HUES6 (cell line): Measurements from ENCODE around the gene IL3.

Experiments used
- H3K27ac ChIP-seq: 2 replicates; pipeline ENCODE4 v1.7.0; 2013; ENCODE audit warnings: low read depth, mild to moderate bottlenecking, low read length, inconsistent platforms
- H3K27me3 ChIP-seq: 2 replicates; pipeline ENCODE4 v1.6.1; 2013; ENCODE audit warnings: low read length; ENCODE audit not compliant: control insufficient read depth, insufficient read depth
- H3K36me3 ChIP-seq: 2 replicates; pipeline ENCODE4 v1.6.1; 2013; ENCODE audit warnings: low read length; ENCODE audit not compliant: control insufficient read depth, insufficient read depth
- H3K4me1 ChIP-seq: 2 replicates; pipeline ENCODE4 v1.6.1; 2013; ENCODE audit warnings: low read length; ENCODE audit not compliant: control insufficient read depth, insufficient read depth
- H3K4me3 ChIP-seq: 2 replicates; pipeline ENCODE4 v1.5.1; 2013; ENCODE audit warnings: low read depth, low read length
- H3K9ac ChIP-seq: one replicate; pipeline ENCODE4 v1.6.1; 2013; ENCODE audit warnings: mild to moderate bottlenecking, low read length
- H3K9me3 ChIP-seq: 2 replicates; pipeline ENCODE4 v1.6.1; 2013; ENCODE audit warnings: low read depth, low read length; ENCODE audit not compliant: control insufficient read depth, insufficient read depth

The IL3 gene

GRCh38 chr5:132058646-132059042, 1.8 kb upstream of the IL3 start:
- H3K9ac ChIP-seq: no peak overlapping the region
- H3K9me3 ChIP-seq: no peaks in the 10 kb centered on the region
- no peak overlapping the region for H3K4me3 ChIP-seq
- H3K27ac ChIP-seq: no peak overlapping the region
- no peaks in the 10 kb centered on the region for H3K27me3 ChIP-seq
- no peaks in the 10 kb centered on the region for H3K36me3 ChIP-seq
- peaks cover 5% of the 10 kb centered on the region; the same call in 1 of the 2 replicates for H3K4me1 ChIP-seq

- Histone ChIP-seq H3K4me1 (peaks cover 5% of the 10 kb centered on the region; the same call in 1 of the 2 replicates), H3K4me3 (no peak overlapping the region), H3K27me3 (no peaks in the 10 kb centered on the region), H3K9ac (no peak overlapping the region), H3K36me3 (no peaks in the 10 kb centered on the region), H3K9me3 (no peaks in the 10 kb centered on the region), H3K27ac (no peak overlapping the region)
Observed at GRCh38 chr5:132059043-132059695, 1.3 kb upstream of the IL3 start.

GRCh38 chr5:132059696-132060500, 557 bp upstream of the IL3 start:
- H3K27me3 ChIP-seq: no peaks in the 10 kb centered on the region
- H3K4me1 ChIP-seq: peaks cover 5% of the 10 kb centered on the region; the same call in 1 of the 2 replicates
- H3K9ac ChIP-seq: no peak overlapping the region
- no peaks in the 10 kb centered on the region for H3K36me3 ChIP-seq
- no peak overlapping the region for H3K27ac ChIP-seq
- no peaks in the 10 kb centered on the region for H3K9me3 ChIP-seq
- no peak overlapping the region for H3K4me3 ChIP-seq

GRCh38 chr5:132063090-132063911, 2.8 kb downstream of the IL3 start:
- no peak overlapping the region for H3K9ac ChIP-seq

GRCh38 chr5:132064140-132064539, 3.7 kb downstream of the IL3 start:
- no peak overlapping the region for H3K27ac ChIP-seq
- H3K4me1 ChIP-seq: peaks cover 5% of the 10 kb centered on the region; the same call in 1 of the 2 replicates
- no peak overlapping the region for H3K4me3 ChIP-seq
- no peaks in the 10 kb centered on the region for H3K27me3 ChIP-seq
- no peaks in the 10 kb centered on the region for H3K9me3 ChIP-seq
- H3K36me3 ChIP-seq: no peaks in the 10 kb centered on the region
- H3K9ac ChIP-seq: no peak overlapping the region

More at GRCh38 chr5:132063090-132063911, 2.8 kb downstream of the IL3 start:
- Histone ChIP-seq H3K9me3 (no peaks in the 10 kb centered on the region), H3K4me1 (peaks cover 5% of the 10 kb centered on the region; the same call in 1 of the 2 replicates), H3K4me3 (no peak overlapping the region), H3K27ac (no peak overlapping the region), H3K36me3 (no peaks in the 10 kb centered on the region), H3K27me3 (no peaks in the 10 kb centered on the region)

GRCh38 chr5:132064738-132065331, 4.4 kb downstream of the IL3 start:
- H3K4me1 ChIP-seq: peaks cover 5% of the 10 kb centered on the region; the same call in 1 of the 2 replicates
- H3K4me3 ChIP-seq: no peak overlapping the region
- no peak overlapping the region for H3K27ac ChIP-seq

GRCh38 chr5:132065351-132065937, 5.0 kb downstream of the IL3 start:
- H3K27me3 ChIP-seq: no peaks in the 10 kb centered on the region
- H3K9me3 ChIP-seq: no peaks in the 10 kb centered on the region

More at GRCh38 chr5:132064738-132065331, 4.4 kb downstream of the IL3 start:
- H3K27me3 ChIP-seq: no peaks in the 10 kb centered on the region
- no peaks in the 10 kb centered on the region for H3K36me3 ChIP-seq
- H3K9me3 ChIP-seq: no peaks in the 10 kb centered on the region
- H3K9ac ChIP-seq: no peak overlapping the region

GRCh38 chr5:132065951-132066701, 5.7 kb downstream of the IL3 start:
- Histone ChIP-seq H3K4me1 (no peaks in the 10 kb centered on the region), H3K36me3 (no peaks in the 10 kb centered on the region), H3K27me3 (no peaks in the 10 kb centered on the region), H3K27ac (no peak overlapping the region), H3K9ac (no peak overlapping the region), H3K4me3 (no peak overlapping the region), H3K9me3 (no peaks in the 10 kb centered on the region)

More at GRCh38 chr5:132065351-132065937, 5.0 kb downstream of the IL3 start:
- Histone ChIP-seq H3K4me1 (peaks cover 5% of the 10 kb centered on the region; the same call in 1 of the 2 replicates), H3K4me3 (no peak overlapping the region), H3K9ac (no peak overlapping the region), H3K27ac (no peak overlapping the region), H3K36me3 (no peaks in the 10 kb centered on the region)

- no peaks in the 10 kb centered on the region for H3K9me3 ChIP-seq
- H3K9ac ChIP-seq: no peak overlapping the region
- no peaks in the 10 kb centered on the region for H3K4me1 ChIP-seq
- no peaks in the 10 kb centered on the region for H3K36me3 ChIP-seq
- H3K27ac ChIP-seq: no peak overlapping the region
- H3K27me3 ChIP-seq: no peaks in the 10 kb centered on the region
- no peak overlapping the region for H3K4me3 ChIP-seq
Observed at GRCh38 chr5:132066871-132067270, 6.4 kb downstream of the IL3 start.

- Histone ChIP-seq H3K9me3 (no peaks in the 10 kb centered on the region), H3K36me3 (no peaks in the 10 kb centered on the region), H3K9ac (no peak overlapping the region), H3K27me3 (no peaks in the 10 kb centered on the region), H3K27ac (no peak overlapping the region), H3K4me1 (no peaks in the 10 kb centered on the region), H3K4me3 (no peak overlapping the region)
Observed at GRCh38 chr5:132067451-132067850, 7.0 kb downstream of the IL3 start.
